ENCODE data around the gene CTNNBL1. TPM values are rescaled to one million over a fixed set of nuclear protein-coding genes. Genes with fewer than 3 reads are reported as not detected.

The CTNNBL1 gene
- total and polyA plus RNA-seq, 2 experiments from 2014 or later, result 25.3 to 53.7 TPM

GRCh38 chr20:37704955-37705354 is 11.1 kb downstream of the CTNNBL1 start:
- Histone ChIP-seq H3K9me2 (ENCODE audit: insufficient read depth) (no peaks in the 10 kb centered on the region), H3K4me1 (ENCODE audit: insufficient read depth) (0 out of 2 replicates have a peak, but pooled peaks cover 6% of the 10 kb centered on the region), H3K27me3 (replicated peaks; ENCODE audit: insufficient read depth) (no peaks in the 10 kb centered on the region), H3K9me3 (ENCODE audit: low read depth) (no peaks in the 10 kb centered on the region), H3K9ac (no peak overlapping the region), H3K79me2 (ENCODE audit: insufficient read depth) (peaks cover 98% of the 10 kb centered on the region), H3K36me3 (ENCODE audit: low read depth) (no peaks in the 10 kb centered on the region), H3K27ac (no peak overlapping the region), H3F3A (ENCODE audit: insufficient read depth) (peaks cover 22% of the 10 kb centered on the region), H3K4me3 (no peak overlapping the region), H2AFZ (no peak overlapping the region), H4K20me1 (ENCODE audit: insufficient read depth) (peaks cover 22% of the 10 kb centered on the region; the same call in 1 of the 2 replicates), H3K4me2 (ENCODE audit: unreplicated experiment) (no peak overlapping the region)
- 97 to 100% methylated on average over 1 of the region's 1 CpG for WGBS, 2 experiments (ENCODE audit: low coverage in 1 of 2, low lambda C conversion rate in 2 of 2, missing lambda C conversion rate in 2 of 2)
- in situ Hi-C loops (cut with MboI), result no loop called here
- TF ChIP-seq EZH2 (IDR thresholded peaks at IDR 0.05; ENCODE audit: insufficient read depth, poor library complexity, severe bottlenecking) (no peak), EZH2phosphoT487 (IDR thresholded peaks at IDR 0.05; ENCODE audit: insufficient read depth, low read depth) (no peak)
- DNase-seq, result no peak

GRCh38 chr20:37706298-37706697 is 12.5 kb downstream of the CTNNBL1 start:
- Histone ChIP-seq H3K4me2 (ENCODE audit: unreplicated experiment) (no peak overlapping the region), H3K27me3 (replicated peaks; ENCODE audit: insufficient read depth) (no peaks in the 10 kb centered on the region), H3K9me2 (ENCODE audit: insufficient read depth) (no peaks in the 10 kb centered on the region), H2AFZ (no peak overlapping the region), H3K27ac (no peak overlapping the region), H3F3A (ENCODE audit: insufficient read depth) (peaks cover 19% of the 10 kb centered on the region), H3K9ac (no peak overlapping the region), H4K20me1 (ENCODE audit: insufficient read depth) (peaks cover 18% of the 10 kb centered on the region; the same call in 1 of the 2 replicates), H3K79me2 (ENCODE audit: insufficient read depth) (peaks cover 98% of the 10 kb centered on the region), H3K4me3 (no peak overlapping the region), H3K4me1 (ENCODE audit: insufficient read depth) (0 out of 2 replicates have a peak, but pooled peaks cover 6% of the 10 kb centered on the region), H3K36me3 (ENCODE audit: low read depth) (no peaks in the 10 kb centered on the region; the same call in 1 of the 2 replicates), H3K9me3 (ENCODE audit: low read depth) (no peaks in the 10 kb centered on the region)
- in situ Hi-C loops (cut with MboI), result no loop called here
- no peak for DNase-seq
- WGBS, 2 experiments (ENCODE audit: low coverage in 1 of 2, low lambda C conversion rate in 2 of 2, missing lambda C conversion rate in 2 of 2), result 96 to 97% methylated on average over 3 of the region's 3 CpGs
- TF ChIP-seq EZH2phosphoT487 (IDR thresholded peaks at IDR 0.05; ENCODE audit: insufficient read depth, low read depth) (no peak), EZH2 (IDR thresholded peaks at IDR 0.05; ENCODE audit: insufficient read depth, poor library complexity, severe bottlenecking) (no peak)

- in situ Hi-C loops (cut with MboI), result no loop called here
- no peaks in the 10 kb centered on the region for H3K9me3 ChIP-seq (ENCODE audit: low read depth)
- H3K79me2 ChIP-seq (ENCODE audit: insufficient read depth), result peaks cover 97% of the 10 kb centered on the region
- no peak overlapping the region for H3K9ac ChIP-seq
- H3K9me2 ChIP-seq (ENCODE audit: insufficient read depth), result no peaks in the 10 kb centered on the region
- TF ChIP-seq EZH2phosphoT487 (IDR thresholded peaks at IDR 0.05; ENCODE audit: insufficient read depth, low read depth), result no peak
- TF ChIP-seq EZH2 (IDR thresholded peaks at IDR 0.05; ENCODE audit: insufficient read depth, poor library complexity, severe bottlenecking), result no peak
- peaks cover 3% of the 10 kb centered on the region; the same call in 1 of the 2 replicates for H3F3A ChIP-seq (ENCODE audit: insufficient read depth)
- H3K36me3 ChIP-seq (ENCODE audit: low read depth), result peaks cover 3% of the 10 kb centered on the region; the same call in 1 of the 2 replicates
- H3K4me3 ChIP-seq, result no peak overlapping the region
- no peak overlapping the region for H3K27ac ChIP-seq
- 95 to 98% methylated on average over 2 of the region's 2 CpGs for WGBS, 2 experiments (ENCODE audit: low coverage in 1 of 2, low lambda C conversion rate in 2 of 2, missing lambda C conversion rate in 2 of 2)
- peaks cover 15% of the 10 kb centered on the region; the same call in 1 of the 2 replicates for H4K20me1 ChIP-seq (ENCODE audit: insufficient read depth)
- DNase-seq, result no peak
- H3K27me3 ChIP-seq (replicated peaks; ENCODE audit: insufficient read depth), result no peaks in the 10 kb centered on the region
- H2AFZ ChIP-seq, result no peak overlapping the region
- H3K4me1 ChIP-seq (ENCODE audit: insufficient read depth), result 0 out of 2 replicates have a peak, but pooled peaks cover 10% of the 10 kb centered on the region
- no peak overlapping the region for H3K4me2 ChIP-seq (ENCODE audit: unreplicated experiment)
Observed at GRCh38 chr20:37711001-37711400, 17.2 kb downstream of the CTNNBL1 start.

GRCh38 chr20:37711994-37712964 is 18.4 kb downstream of the CTNNBL1 start:
- Histone ChIP-seq H3K4me2 (ENCODE audit: unreplicated experiment) (no peak overlapping the region), H3K27ac (no peak overlapping the region), H4K20me1 (ENCODE audit: insufficient read depth) (peaks cover 12% of the 10 kb centered on the region; the same call in 1 of the 2 replicates), H3K4me1 (ENCODE audit: insufficient read depth) (0 out of 2 replicates have a peak, but pooled peaks cover 10% of the 10 kb centered on the region), H3F3A (ENCODE audit: insufficient read depth) (0 out of 2 replicates have a peak, but pooled peaks cover 3% of the 10 kb centered on the region), H3K9me3 (ENCODE audit: low read depth) (no peaks in the 10 kb centered on the region), H3K36me3 (ENCODE audit: low read depth) (peaks cover 3% of the 10 kb centered on the region; the same call in 1 of the 2 replicates), H3K27me3 (replicated peaks; ENCODE audit: insufficient read depth) (no peaks in the 10 kb centered on the region), H2AFZ (no peak overlapping the region), H3K79me2 (ENCODE audit: insufficient read depth) (peaks cover 97% of the 10 kb centered on the region), H3K9me2 (ENCODE audit: insufficient read depth) (no peaks in the 10 kb centered on the region), H3K4me3 (no peak overlapping the region), H3K9ac (no peak overlapping the region)
- WGBS, 2 experiments (ENCODE audit: low coverage in 1 of 2, low lambda C conversion rate in 2 of 2, missing lambda C conversion rate in 2 of 2), result 42 to 51% methylated on average over 9 of the region's 9 CpGs
- TF ChIP-seq EZH2phosphoT487 (IDR thresholded peaks at IDR 0.05; ENCODE audit: insufficient read depth, low read depth) (no peak), EZH2 (IDR thresholded peaks at IDR 0.05; ENCODE audit: insufficient read depth, poor library complexity, severe bottlenecking) (no peak)
- in situ Hi-C loops (cut with MboI), result no loop called here
- no peak for DNase-seq

Data from GM23248 (cell line).